HS-27A (cell line): Measurements from ENCODE around the gene JAKMIP1.

Experiments
- DNase-seq: peaks from one replicate; pipeline ENCODE4 v3.0.0-alpha.2; 2012; ENCODE audit warnings: low read depth, missing footprints

Gene JAKMIP1

DNA sequence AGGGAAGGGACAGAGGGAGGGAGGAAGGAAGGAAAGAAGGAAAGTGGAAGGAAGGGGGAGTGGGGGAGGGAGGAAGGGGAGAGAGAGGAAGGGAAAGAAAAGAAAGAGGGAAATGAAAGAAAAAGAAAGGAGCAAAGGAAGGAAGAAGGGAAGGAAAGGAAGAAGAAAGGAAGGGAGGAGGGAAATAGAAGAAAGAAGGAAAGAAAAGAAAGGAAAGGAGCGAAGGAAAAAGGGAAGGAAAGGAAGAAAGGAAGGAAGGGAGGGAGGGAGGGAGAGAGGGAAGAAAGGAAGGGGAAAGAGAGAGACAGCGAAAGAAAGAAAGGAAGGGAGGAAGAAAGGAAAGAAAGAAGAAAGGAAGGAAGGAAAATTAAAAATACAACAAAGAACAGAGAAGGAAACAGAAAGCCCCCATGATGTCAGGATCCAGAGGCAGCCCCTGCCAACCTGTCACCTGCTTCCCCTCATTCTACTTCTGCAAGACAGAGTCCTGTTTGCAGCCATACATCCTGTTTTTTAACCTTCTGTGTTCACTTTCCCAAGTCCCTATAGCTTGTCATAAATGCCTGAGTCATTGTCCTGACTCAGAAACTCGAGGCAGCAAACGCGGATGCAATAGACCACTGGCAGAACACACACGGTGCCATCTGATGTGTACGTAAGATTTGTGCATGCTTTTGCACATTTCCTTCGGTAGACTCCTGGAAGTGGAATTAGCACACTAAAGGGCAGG lies 105.2 kb downstream of the JAKMIP1 start:
- no peak for DNase-seq

DNA sequence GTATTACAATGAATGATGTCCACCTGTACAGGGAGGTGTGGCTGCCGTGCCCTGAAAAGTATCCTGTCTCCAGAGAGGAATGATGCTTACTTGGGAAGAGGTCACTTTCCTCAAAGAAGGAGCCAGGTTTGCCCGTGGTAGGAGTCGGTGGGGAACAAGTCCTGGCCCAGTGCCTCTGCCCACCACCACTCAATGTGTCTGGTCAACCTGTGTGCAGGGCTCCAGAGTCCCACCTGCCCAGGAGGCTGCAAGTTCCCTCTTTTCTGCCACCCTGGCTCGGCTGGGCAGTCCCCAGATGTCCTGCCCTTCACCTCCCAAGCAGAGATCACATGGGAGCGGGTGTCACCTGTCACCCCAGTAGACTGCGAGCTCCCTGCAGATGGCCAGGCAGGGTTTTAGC lies 106.7 kb downstream of the JAKMIP1 start:
- DNase-seq: no peak

DNA sequence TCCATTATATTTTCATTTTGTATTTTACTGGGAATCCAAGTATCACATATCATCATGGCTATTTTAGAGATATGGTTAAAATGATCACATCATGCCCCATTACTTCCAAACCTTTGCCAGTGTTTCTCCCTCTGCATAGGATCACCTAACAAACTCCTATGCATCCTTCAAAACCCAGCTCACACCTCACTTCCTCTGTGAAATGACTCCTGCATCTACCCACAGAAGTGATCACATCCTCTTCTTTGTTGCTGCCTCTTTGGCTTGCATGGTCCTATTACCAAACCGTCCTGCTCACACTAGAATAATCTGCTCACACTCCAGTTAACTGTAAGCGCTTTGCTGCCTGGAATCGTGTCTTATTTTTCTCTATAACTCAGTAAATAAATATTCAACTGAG lies 107.4 kb downstream of the JAKMIP1 start:
- DNase-seq: no peak

DNA sequence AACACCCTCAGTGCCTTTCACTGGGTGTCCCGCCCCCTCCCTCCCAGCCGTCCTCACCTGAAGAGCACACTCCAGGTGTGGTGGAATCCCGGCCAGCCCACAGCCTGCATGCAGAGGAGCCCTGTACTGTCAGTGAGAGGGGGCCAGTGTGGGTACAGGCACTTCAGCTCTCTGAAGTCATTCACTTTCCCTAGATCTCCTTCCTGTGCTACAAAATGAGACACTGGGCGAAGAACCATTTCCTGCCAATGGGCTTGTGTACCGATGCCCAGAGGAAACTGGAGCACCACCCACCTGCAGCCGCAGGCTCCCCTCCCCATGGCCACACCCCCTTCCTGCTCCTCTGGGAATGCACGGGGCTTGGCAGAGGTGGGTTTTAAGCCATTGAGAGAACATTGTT lies 108.2 kb downstream of the JAKMIP1 start:
- no peak for DNase-seq

- no peak for DNase-seq
These were observed 109.4 kb downstream of the JAKMIP1 start for GRCh38 chr4:6090931-6091330.

DNA sequence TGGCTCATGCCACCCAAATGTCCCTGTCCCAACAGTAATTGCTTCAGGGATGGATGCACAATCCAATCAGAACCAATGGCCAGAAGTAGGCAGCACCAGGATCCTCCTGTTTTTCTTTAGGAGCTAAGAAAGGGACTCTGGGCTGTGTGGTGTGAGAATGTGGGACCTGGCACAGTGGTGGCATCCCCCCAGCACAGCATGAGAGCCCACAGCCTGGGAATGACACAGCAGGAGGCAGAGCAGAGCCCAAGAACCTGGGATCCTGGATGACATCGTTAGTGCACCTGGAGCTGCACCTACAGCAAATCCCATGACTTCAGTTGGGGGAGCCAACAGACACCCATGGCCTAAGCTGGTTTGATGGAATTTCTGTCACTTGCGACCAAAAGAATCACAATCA lies 111.4 kb downstream of the JAKMIP1 start:
- DNase-seq: no peak

DNA sequence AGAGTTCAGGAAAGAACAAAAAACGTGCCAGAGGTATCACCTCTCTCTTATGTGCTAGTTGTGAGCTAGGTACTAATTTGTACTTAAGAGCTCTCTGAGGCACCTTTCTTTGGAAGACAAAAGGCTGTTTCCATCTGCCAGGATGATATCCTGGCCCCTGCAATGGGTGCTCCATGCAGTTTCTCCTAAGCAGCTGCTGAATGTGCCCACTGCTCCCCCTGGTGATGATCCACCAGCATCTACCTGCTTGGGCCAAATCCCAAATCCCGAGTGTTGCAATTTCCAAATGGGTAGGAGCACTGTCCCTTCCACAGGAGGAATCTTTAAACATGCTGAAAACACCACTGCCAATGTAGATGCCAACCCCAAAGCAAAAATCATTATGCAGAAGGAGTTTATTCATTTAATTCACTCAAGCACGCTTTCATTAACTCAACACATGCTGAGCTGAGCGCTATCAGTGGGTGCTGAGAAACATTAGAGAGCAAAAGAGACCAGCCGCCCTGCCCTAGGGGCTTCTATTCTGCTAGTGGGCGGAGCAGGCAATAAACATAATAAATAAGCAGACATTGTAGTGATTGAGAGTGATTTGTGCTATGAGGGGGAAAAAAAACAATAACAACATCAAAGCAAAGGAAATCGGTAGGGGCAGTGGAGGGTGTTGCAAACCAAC lies 112.5 kb downstream of the JAKMIP1 start:
- no peak for DNase-seq

DNA sequence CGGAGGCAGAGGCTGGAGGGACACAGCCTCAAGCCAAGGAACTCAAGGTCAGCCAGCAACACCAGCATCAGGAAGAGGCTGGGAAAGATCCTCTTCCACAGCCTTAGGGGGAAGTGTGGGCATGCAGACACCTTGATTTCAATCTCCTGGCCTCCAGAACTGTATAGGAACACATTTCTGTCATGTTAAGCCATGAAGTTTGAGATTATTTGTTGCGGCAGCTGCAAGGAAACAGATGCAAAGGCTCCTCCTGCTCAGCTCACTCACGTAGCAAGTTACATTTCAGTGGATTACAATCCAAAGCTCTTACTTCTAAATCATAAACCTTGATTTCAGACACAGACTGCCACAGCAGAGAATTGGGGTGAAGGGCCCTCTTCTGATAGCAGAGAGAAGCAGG lies 113.5 kb downstream of the JAKMIP1 start:
- no peak for DNase-seq

DNA sequence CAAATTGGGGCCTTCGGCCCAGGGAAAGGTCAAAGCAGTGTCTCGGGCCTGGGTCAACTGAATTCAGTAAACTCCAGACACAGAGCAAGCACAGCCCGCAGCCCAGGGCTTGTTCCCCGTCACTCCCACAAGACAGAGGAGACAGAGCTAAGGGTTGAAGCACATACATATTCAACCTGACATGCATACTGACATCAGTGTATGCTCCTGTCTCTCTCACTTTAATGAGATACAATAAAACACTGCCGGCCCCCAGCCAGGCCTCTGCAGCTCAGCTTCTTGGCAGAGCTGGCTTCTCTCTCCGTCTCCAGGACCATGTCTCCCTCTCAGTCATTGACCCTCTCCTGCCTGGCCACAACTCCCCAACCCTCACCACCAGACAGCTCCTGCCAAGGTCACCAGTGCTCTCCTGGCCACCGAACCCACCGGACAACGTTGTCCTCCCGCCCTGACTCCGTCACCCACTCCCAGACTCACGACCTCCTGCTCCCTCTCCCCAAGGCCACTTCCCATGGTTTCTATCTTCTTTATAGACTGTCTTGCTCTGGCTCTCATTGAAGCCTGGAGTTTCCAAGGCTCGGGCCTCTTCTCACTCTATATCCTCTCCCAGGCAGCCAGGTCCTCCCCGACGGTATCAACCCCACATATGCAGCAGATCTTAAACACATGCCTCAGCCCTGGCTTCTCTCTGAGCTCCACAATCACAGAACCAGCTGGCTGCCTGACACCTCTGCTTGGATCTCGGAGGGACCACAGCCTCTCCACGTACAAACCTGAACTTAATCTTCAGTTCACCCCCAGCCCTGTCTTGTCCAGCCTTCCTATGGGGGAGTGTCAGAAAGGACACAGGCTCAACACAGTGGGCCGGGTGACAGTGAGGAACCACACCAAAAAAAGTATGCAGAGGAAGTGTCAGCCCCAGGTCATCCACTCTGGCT lies 114.4 kb downstream of the JAKMIP1 start:
- DNase-seq: no peak

DNA sequence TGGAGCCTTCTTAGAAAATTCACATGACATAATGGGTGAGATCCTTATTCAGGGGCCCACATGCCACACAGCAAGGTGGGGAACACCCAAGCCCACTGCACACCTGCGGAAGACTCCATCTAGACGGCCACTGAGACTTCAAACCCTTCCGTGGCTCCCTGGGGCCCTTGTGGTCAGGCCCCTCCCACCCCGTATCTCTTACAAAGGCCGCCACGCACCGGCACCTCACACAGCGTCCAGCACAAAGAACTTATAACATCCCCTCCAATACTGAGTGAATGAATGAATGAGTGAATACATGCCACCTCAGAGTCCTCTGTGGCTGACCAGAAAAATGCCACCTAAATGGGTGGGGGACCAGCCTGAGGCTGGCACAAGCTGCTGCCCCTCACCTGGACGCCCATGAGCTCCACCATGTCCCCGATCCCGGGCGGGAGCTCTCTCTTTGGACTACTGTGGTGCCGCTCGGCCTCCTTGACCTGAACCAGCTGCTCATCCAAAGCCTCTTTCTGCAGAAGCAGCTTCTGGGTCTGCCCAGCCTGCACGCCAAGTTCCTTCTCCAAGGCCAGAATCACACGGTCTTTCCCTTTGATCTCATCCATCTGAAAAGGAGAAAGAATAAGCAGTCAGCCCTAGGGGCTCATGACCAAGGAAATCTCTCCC lies 115.2 kb downstream of the JAKMIP1 start:
- DNase-seq: no peak

DNA sequence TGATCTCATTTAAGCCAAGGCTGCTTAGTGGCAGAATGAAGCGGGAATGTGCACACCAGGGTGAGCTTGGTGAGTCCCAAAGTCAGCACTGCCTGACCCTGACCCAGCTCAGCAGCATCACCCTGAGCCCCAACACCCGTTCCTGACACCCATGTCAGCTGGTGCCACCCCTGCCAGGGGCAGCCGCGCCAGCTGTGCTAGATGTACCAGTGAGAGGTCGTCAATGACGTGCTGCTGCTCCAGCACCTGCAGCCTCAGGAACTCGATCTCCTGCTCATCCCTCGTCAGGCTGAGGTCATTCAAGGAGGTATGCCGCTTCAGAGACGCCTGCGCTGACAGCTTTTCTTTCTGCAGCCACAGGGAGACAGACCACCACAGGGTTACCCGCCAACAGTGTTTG lies 120.4 kb downstream of the JAKMIP1 start:
- DNase-seq: no peak

DNA sequence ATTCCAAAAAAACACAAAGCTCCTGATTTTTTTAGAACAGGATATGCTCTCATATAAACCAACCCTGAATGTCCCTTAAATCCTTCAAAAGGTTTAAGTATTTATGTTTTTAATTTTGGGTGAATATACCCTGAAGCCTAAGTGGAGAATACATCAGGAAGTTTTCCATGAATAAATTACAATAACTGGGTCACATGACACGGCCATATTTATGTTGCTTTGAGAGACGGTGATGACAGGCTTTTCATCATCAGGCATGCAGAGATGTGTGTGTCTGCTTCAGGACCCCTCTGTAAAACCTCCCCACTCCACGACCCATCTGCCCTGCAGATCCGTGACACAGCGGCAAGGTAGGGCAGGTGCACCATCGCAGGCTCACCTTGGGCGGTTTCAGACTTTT lies 121.8 kb downstream of the JAKMIP1 start:
- DNase-seq: no peak

GRCh38 chr4:6076391-6076790 lies 124.0 kb downstream of the JAKMIP1 start:
- no peak for DNase-seq

DNA sequence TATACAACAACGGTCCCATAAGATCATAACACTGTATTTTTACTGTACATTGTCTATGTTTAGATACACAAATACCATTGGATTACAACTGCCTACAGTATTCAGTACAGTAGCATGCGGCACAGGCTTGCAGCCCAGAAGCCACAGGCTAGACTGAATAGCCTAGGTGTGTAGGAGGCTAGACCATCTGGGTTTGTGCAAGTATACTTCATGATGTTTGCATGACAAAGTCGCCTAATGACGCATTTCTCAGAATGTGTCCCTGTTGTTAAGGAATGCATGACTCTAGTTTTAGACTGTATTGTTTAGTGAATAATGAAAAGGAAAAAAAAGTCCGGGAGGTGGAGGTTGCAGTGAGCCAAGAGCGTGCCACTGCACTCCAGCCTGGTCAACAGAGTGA lies 125.6 kb downstream of the JAKMIP1 start:
- no peak for DNase-seq

- DNase-seq: no peak
These were observed 128.2 kb downstream of the JAKMIP1 start for GRCh38 chr4:6071959-6072720.

- no peak for DNase-seq
These were observed 129.0 kb downstream of the JAKMIP1 start for GRCh38 chr4:6071191-6071958.

DNA sequence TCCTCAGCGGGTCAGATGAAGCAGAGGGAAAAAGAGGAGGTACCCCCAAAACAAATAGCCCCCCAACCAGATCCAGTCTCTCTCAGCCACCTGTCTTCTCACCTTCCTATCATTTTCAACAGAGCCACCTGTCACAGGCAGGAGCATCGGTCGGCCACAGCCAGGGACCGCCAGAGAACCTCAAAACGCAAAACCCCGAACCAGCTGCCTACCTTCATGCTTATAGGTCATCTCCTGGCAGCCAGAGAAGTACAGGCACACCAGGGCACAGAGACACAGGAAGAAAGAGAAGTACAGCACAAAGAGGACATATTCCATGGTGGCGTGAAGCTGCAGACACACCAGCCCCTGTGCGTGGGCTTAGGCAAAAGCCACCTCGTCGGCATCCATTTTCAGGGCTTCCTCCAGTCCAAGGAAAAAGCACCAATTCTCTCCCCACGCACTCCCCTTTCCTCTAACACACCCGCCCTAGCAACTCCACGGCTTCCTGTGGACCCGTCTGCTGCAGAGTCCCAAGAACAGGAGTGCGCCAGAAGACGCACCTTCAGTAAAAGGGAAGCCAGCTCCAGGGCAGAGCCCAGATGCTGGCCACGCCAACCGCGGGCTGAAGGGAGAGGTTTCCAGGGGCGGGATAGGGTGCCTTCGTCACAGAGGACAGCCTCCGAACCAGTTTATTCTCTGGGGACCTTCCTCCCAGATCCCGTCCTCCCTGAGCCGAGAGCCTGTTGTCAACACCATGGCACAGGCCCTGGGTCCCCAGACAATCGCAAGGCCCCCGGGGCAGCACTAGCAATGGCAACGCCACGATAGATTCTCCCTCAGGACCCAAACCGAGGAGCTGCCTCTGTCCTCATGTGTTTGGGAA lies 130.3 kb downstream of the JAKMIP1 start:
- DNase-seq: no peak

DNA sequence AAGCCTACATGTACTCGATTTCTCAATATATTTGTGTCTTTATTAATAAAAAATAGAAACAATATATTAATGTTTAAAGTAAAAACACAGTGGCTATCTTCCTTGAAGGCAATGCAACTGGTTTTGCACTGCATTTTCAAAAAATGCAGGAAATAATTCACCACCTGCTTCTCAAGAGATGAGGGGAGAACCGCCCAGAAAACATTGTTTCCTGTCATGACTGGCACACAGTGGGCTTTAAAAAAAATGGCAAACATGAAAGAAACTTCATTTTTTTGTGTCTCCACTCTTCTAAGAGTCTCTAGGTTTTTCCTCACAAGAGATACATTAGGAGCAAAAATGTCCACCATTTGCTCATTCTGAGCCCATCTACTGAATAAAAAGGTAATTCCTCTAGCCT lies 131.4 kb downstream of the JAKMIP1 start:
- no peak for DNase-seq

DNA sequence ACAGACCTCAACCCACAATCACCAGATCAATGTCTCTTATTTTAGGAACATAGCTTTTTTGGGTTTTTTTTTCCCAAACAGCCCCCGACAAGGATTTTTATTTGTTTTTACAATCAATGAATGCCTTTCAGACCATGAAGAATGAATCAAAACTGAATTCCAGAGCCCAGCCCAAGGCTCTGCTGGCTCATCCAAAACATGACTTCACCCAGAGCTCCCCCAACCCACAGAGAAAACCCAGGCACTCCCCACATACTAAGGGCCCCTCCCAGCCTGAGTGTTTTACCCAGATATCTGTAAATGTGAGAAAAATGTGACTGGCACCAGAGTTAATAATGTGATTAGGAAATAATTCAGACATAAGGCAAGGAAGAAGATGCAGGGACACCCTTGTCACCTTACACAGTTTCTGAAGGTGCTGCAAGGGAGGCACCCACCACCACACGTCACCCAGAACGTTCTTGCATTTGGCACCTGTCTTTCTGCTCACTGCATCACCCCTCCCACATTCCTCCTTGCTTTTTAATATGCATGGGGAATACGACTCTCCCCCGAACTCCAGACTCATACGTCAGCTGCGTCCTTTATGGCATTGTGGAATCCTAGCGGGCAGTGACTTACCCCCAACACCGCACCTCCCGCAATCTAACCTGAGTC lies 134.3 kb downstream of the JAKMIP1 start:
- DNase-seq: no peak
